HG03039 (cell line): ENCODE measurements around the gene GRIK5.
"Not testable (repeated sequence)": the region's sequence is repeated elsewhere in the genome, so short reads cannot be mapped to it uniquely, and the experiment has no call there.

Experiments
- ATAC-seq: cut with Tn5 transposase; IDR thresholded peaks from one replicate; pipeline ENCODE4 v1.9.1; 2021; ENCODE audit warnings: mild to moderate bottlenecking, moderate library complexity; ENCODE audit not compliant: unreplicated experiment

The GRIK5 gene

DNA sequence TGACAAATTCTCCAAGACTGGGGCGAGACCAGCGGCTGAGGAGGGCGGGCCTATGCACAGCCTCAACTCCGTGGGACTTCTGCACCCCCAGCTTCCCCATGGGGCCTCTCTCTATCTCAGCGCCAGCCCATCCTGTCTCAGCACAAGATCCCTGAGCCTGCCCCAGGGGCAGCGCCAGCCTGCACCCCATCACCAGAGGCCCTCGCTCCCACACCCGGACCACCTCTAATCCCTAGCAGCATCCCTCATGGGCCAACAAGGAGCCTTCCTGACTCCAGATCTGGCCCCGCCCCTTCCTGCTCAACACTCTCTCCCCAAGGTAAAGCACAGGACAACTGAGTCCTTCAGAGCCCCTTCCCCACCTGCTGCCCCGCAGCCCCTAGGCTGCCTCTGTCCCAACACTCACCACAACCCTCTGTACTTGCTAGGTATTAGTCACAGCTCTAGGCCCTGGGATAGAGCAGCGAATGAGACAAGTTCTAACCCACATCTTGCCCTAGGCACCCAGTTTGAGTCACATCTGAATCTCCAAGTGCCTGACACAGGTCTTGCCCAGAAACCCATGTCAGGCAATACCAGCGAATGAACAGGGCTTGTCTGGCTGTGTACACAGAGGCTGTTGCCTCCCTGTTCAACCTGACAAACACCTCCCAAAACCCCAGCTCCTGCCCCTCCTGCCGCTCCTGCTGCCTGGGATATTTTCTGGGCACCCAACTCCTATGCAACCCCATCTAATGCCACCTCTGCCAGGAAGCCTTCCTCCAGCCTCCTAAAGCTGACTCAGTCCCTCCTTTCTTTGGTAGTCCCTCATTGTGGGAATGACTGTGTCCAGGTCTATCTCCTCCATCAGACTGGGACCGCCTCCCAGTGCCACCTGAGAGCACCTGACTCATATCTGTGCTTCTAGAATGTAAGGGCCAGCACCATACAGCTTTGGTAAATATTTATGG is 18.6 kb downstream of the GRIK5 start:
- no peak for ATAC-seq

DNA sequence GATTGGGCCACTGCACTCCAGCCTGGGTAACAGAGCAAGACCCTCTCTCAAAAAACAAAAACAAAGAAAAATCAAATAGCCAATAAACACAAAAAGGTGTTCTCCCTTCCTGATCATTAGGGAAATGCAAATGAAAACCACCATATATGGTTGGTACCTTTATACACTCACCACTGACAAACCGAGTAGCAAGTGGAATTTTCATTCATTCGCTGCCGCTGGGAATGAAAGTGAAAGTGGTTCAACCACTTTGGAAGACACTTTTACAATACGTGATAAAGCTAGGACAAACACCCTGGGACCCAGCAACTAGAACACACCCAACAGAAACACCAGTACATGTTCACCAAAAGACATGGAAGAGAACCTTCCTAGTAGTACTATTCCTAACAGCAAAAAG is 21.0 kb downstream of the GRIK5 start:
- no peak for ATAC-seq

GRCh38 chr19:42045575-42045974 is 24.4 kb downstream of the GRIK5 start:
- ATAC-seq = no peak

DNA sequence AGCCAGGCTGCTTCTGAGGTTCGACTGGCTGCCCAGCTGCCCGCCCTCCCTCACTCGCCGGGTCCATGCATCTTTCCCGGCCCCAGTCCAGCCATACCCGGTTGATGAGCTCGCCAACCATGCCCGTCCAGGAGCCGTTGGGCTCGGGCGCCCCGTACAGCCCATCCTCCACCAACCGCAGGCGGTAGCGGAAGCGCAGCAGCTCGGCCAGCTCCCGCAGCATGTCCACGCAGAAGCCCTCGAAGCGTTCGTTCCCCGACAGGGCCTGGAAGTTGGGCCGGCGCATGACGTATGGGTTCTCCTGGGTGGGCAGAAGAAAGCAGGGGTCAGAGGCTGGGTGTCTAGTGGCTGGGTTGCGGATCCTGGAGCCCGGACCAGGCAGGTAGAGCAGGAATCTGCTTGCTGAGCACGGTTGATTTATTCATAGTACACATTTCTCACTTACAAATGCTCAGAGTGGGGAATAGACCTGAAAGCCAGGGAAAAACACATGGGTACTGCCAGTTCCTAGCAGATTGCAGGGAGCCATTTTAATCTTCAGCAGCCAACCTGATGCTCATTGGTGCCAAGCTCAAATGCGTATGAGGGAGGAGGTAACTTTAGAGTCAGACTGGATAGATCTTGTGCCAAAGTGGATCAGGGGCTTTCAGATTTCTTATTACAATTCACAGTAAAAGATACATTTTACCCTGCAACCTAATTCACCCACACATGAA is 27.4 kb downstream of the GRIK5 start:
- ATAC-seq = no peak

DNA sequence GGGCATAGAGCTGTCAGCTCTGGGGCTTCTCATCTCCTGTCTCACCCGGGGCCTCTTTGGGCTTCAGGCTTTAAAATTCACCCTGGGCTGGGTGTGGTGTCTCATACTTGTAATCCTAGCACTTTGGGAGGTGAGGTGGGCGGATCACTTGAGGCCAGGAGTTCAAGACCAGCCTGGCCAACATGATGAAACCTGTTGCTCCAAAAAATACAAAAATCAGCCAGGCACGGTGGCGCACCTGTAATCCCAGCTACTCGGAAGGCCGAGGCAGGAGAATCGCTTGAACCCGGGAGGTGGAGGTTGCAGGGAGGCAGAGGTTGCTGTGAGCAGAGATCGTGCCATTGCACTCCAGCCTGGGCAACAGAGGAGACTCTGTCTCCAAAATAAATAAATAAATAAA is 29.5 kb downstream of the GRIK5 start:
- ATAC-seq = not testable (repeated sequence)

DNA sequence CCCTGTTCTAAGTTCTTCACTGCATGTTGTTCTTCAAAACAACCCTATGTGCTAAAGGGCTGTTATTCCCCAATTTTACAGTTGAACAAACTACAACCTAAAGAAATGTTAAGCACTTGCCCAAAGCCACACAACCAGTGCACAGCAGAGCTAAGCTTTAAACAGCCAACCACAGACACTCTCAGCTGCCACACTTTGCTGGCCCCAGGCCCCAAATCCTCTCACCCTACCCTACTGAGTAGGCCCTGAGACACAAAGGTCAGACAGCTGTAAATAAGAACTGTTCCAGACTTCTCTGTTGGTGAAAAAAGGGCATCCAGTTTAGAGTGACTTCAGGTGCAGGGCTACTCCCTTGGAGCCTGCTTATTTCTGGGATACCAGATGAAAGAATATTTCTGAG is 30.0 kb downstream of the GRIK5 start:
- no peak for ATAC-seq

- ATAC-seq = no peak
These were observed 31.3 kb downstream of the GRIK5 start for GRCh38 chr19:42038666-42039065.

DNA sequence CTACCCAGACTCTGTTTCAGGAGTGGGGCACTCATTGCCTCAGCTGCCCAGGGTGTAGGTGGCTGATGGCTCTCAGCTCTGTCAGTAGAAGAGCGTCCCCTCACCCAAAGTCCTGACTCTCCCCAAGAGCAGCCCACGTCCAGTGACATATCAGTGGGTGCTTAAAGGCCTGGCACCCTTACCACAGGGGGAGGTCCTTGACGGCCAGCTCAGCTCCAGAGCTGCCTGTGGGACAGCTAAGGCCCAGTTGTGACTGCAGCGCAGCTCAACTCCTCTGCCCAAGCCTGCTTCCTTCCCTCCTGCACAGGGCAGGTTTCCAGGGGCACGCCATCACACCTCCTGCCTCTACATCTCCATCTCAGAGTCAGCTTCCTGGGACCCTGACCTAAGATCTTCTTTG is 32.4 kb downstream of the GRIK5 start:
- ATAC-seq = no peak

- ATAC-seq = not testable (repeated sequence)
These were observed 35.2 kb downstream of the GRIK5 start for GRCh38 chr19:42034640-42035391.

- no peak for ATAC-seq
These were observed 36.6 kb downstream of the GRIK5 start for GRCh38 chr19:42033413-42033812.

- no peak for ATAC-seq
These were observed 37.6 kb downstream of the GRIK5 start for GRCh38 chr19:42032431-42032830.

DNA sequence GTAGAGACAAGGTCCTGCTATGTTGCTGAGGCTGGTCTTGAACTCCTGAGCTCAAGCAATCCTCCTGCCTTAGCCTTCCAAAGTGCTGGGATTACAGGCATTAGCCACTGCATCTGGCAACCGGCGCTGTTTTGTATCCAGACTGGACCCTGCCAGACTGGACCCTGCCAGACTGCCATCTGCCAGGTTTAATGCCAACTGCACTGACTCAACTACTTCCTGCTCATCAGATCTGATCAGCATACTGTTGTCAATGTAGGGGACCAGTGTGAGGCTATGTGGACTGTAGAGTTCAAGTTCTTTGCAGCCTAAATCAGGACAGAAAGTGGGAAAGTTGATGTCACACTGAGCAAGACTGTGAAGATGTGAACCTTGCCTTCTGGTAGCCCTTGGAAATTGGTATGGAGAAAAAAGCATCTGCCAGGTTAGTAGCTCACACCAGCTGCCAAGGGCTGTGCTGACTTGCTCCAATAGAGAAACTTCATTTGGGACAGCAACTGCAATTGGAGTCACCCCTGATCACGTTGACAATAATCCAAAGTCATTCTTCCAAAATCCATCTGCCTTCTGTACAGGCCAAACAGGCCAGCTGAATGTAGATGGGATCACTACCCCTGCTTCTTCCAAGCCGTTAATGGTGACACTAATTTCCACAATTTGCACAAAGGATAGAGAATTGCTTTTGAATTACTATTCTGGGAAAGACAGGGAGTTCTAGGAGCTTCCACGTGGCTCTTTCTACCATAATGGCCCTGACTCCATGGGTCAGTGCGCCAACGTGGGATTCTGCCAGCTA is 39.2 kb downstream of the GRIK5 start:
- no peak for ATAC-seq

- ATAC-seq = no peak
These were observed 41.4 kb downstream of the GRIK5 start for GRCh38 chr19:42028304-42029216.

DNA sequence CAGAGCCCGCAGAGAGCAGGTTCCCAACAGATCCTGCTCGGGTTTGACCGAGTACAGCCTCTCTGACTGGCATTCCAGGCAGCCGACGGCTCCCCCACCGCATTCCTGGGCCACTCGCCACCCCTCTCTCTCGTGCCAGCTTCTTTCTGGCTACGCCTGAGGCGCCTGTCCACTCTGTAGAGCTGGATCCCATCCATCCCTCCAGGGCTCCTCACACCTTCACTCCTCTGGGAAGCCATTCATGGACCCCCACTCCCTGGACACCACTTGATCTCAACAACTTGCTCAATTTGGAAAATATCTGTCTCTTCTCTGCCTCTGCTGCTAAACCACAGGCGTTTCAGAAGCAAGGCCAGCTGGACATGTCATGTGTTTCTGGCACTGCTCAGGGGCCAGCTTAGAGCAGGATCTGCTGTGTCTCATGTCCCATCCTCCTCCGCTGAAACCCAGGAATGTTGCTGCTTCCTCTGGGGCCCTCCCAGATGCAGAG is 45.3 kb downstream of the GRIK5 start:
- ATAC-seq = no peak

GRCh38 chr19:42023943-42024260 is 46.1 kb downstream of the GRIK5 start:
- ATAC-seq = no peak

GRCh38 chr19:42023121-42023942 is 46.7 kb downstream of the GRIK5 start:
- no peak for ATAC-seq

- ATAC-seq = no peak
These were observed 47.4 kb downstream of the GRIK5 start for GRCh38 chr19:42022616-42023015.

DNA sequence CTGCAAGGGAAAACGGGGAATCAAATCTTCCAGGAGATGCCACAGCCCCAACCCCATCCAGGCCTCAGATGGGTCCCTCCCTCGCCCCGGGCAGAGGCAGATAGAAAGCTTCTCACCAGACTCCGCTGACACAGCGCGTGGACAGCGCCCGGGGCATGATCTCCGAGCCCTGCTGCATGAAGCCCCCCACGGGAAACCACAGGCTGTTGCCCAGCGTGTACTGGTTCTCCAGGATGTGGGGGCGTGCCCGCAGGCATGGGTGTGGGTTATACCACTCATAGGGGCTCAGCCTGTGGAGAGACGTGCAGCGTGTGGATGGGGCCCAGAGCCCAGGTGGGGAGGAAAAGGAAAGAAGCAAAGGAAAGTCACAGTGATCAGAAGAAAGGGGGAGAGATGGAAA is 48.8 kb downstream of the GRIK5 start:
- no peak for ATAC-seq
